Smooth muscle cell (in vitro differentiated cells): ENCODE measurements around the gene RAD51B. TPM values are rescaled to one million over a fixed set of nuclear protein-coding genes. Genes with fewer than 3 reads are reported as not detected.

Experiments used
- DNase-seq: peaks from one replicate; lab custom pipeline; 2025; ENCODE audit not compliant: unreplicated experiment; lab: John Stamatoyannopoulos, UW
- H2AFZ ChIP-seq: fragments of 200-600 bp; sonication (generic); 2 replicates; pipeline ENCODE4 v1.6.0; 2016; ENCODE audit warnings: antibody characterized with exemption, low read depth, mild to moderate bottlenecking
- H3F3A ChIP-seq: fragments of 200-600 bp; sonication (generic); 2 replicates; pipeline ENCODE4 v1.6.0; 2017; ENCODE audit warnings: antibody characterized with exemption, low read depth
- H3K27ac ChIP-seq: fragments of 200-600 bp; sonication (generic); 2 replicates; pipeline ENCODE4 v1.5.1; 2016; ENCODE audit warnings: low read depth, mild to moderate bottlenecking
- H3K27me3 ChIP-seq: fragments of 200-600 bp; sonication (generic); 2 replicates; pipeline ENCODE4 v1.6.1; 2016; ENCODE audit warnings: low read depth, mild to moderate bottlenecking
- H3K36me3 ChIP-seq: fragments of 200-600 bp; sonication (generic); 2 replicates; pipeline ENCODE4 v1.5.1; 2016; ENCODE audit warnings: low read depth
- H3K4me1 ChIP-seq: fragments of 200-600 bp; sonication (generic); 2 replicates; pipeline ENCODE4 v1.5.1; 2016; ENCODE audit warnings: low read depth
- H3K4me2 ChIP-seq: fragments of 200-600 bp; sonication (generic); 2 replicates; pipeline ENCODE4 v1.6.0; 2016; ENCODE audit warnings: mild to moderate bottlenecking
- H3K4me3 ChIP-seq: fragments of 200-600 bp; sonication (generic); 2 replicates; pipeline ENCODE4 v1.5.1; 2016; ENCODE audit warnings: mild to moderate bottlenecking
- H3K79me2 ChIP-seq: fragments of 200-600 bp; sonication (generic); 2 replicates; pipeline ENCODE4 v1.6.0; 2016; ENCODE audit warnings: low read depth, mild to moderate bottlenecking
- H3K9ac ChIP-seq: fragments of 200-600 bp; sonication (generic); 2 replicates; pipeline ENCODE4 v1.6.0; 2016; ENCODE audit warnings: low read depth
- H3K9me3 ChIP-seq: fragments of 200-600 bp; sonication (generic); replicated peaks from 2 replicates; pipeline ENCODE4 v1.5.1; 2016; ENCODE audit warnings: low read depth
- H4K20me1 ChIP-seq: fragments of 200-600 bp; sonication (generic); 2 replicates; pipeline ENCODE4 v1.6.0; 2016; ENCODE audit warnings: low read depth
- CTCF ChIP-seq: fragments of 200-600 bp; sonication (generic); IDR thresholded peaks from 2 replicates; pipeline ENCODE4 v1.5.1; 2017; ENCODE audit warnings: borderline replicate concordance, mild to moderate bottlenecking, antibody characterized with exemption; ENCODE audit not compliant: insufficient read depth, poor library complexity, severe bottlenecking
- WGBS: methylation state at CpG from one replicate; pipeline ENCODE4 v1.1.7; 2016; ENCODE audit warnings: low lambda C conversion rate; 5-methylcytosine and 5-hydroxymethylcytosine counted together
- polyA plus RNA-seq: library from polyadenylated mRNA; unstranded; fragments of >200 nt; fragmentation: Nextera tagmentation; extraction: Ambion mirVana; gene quantifications from 2 replicates; pipeline ENCODE4 v1.2.1, GENCODE V29; 2016
- total RNA-seq: library from RNA; depleted of rRNA; stranded (reverse); fragments of >200 nt; gene quantifications from 2 replicates; pipeline ENCODE4 v1.2.3, GENCODE V29; 2014

The RAD51B gene
- total and polyA plus RNA-seq, 2 experiments from 2014 or later = 4.6 to 5.3 TPM

- H3K79me2 ChIP-seq = no peaks in the 10 kb centered on the region
- no peak overlapping the region for H3K4me2 ChIP-seq
- DNase-seq = no peak
- no peaks in the 10 kb centered on the region for H4K20me1 ChIP-seq
- WGBS = 97% methylated on average over 2 of the region's 2 CpGs
- no peak for TF ChIP-seq CTCF
- peaks cover 22% of the 10 kb centered on the region for H3F3A ChIP-seq
- no peaks in the 10 kb centered on the region for H3K36me3 ChIP-seq
- H2AFZ ChIP-seq = no peak overlapping the region
- H3K9me3 ChIP-seq = no peaks in the 10 kb centered on the region
- H3K9ac ChIP-seq = no peak overlapping the region
- H3K27me3 ChIP-seq = no peaks in the 10 kb centered on the region
- H3K27ac ChIP-seq = peak overlapping the region; percentile 100
- H3K4me1 ChIP-seq = peaks cover 52% of the 10 kb centered on the region
- no peak overlapping the region for H3K4me3 ChIP-seq
Observed at GRCh38 chr14:68145036-68145435, 325.5 kb downstream of the RAD51B start.

- Histone ChIP-seq H3K4me3 (no peak overlapping the region), H3K27ac (peak overlapping the region; percentile 100), H2AFZ (no peak overlapping the region), H3K9ac (no peak overlapping the region), H3K79me2 (no peaks in the 10 kb centered on the region), H3K27me3 (no peaks in the 10 kb centered on the region), H3K4me2 (peak overlapping the region; percentile 65), H3K9me3 (no peaks in the 10 kb centered on the region), H3K4me1 (peaks cover 49% of the 10 kb centered on the region), H3K36me3 (no peaks in the 10 kb centered on the region), H3F3A (peaks cover 21% of the 10 kb centered on the region), H4K20me1 (no peaks in the 10 kb centered on the region)
- TF ChIP-seq CTCF = no peak
- DNase-seq = no peak
Observed at GRCh38 chr14:68145539-68145938, 326.0 kb downstream of the RAD51B start.

- H3K79me2 ChIP-seq = no peaks in the 10 kb centered on the region
- no peak overlapping the region for H3K4me3 ChIP-seq
- no peaks in the 10 kb centered on the region for H4K20me1 ChIP-seq
- H2AFZ ChIP-seq = no peak overlapping the region
- no peaks in the 10 kb centered on the region for H3K27me3 ChIP-seq
- peak overlapping the region; percentile 65 for H3K4me2 ChIP-seq
- peak overlapping the region; percentile 15 for H3K9ac ChIP-seq
- TF ChIP-seq CTCF = no peak
- peak overlapping the region; percentile 100 for H3K27ac ChIP-seq
- peaks cover 5% of the 10 kb centered on the region for H3K36me3 ChIP-seq
- no peak for DNase-seq
- peaks cover 11% of the 10 kb centered on the region for H3F3A ChIP-seq
- 7% methylated on average over 3 of the region's 3 CpGs for WGBS
- H3K4me1 ChIP-seq = peaks cover 36% of the 10 kb centered on the region
- H3K9me3 ChIP-seq = no peaks in the 10 kb centered on the region
Observed at GRCh38 chr14:68146818-68147217, 327.2 kb downstream of the RAD51B start.

GRCh38 chr14:68147303-68147702, 327.7 kb downstream of the RAD51B start:
- Histone ChIP-seq H3K4me2 (peak overlapping the region; percentile 65), H3K9ac (no peak overlapping the region)

More at GRCh38 chr14:68147303-68147702, 327.7 kb downstream of the RAD51B start:
- H3K4me3 ChIP-seq = no peak overlapping the region
- H3K79me2 ChIP-seq = no peaks in the 10 kb centered on the region
- H3K4me1 ChIP-seq = peaks cover 31% of the 10 kb centered on the region
- H3K9me3 ChIP-seq = no peaks in the 10 kb centered on the region
- peaks cover 5% of the 10 kb centered on the region for H3K36me3 ChIP-seq
- peaks cover 7% of the 10 kb centered on the region for H3F3A ChIP-seq
- H3K27me3 ChIP-seq = no peaks in the 10 kb centered on the region
- peak overlapping the region; percentile 100 for H3K27ac ChIP-seq
- H4K20me1 ChIP-seq = no peaks in the 10 kb centered on the region
- no peak for DNase-seq
- no peak for TF ChIP-seq CTCF
- H2AFZ ChIP-seq = no peak overlapping the region
